Muscle of arm (tissue), 12 donors: ENCODE measurements around the gene WDR59. TPM values are rescaled to one million over a fixed set of nuclear protein-coding genes. Genes with fewer than 3 reads are reported as not detected.
"Not testable (repeated sequence)": the region's sequence is repeated elsewhere in the genome, so short reads cannot be mapped to it uniquely, and the experiment has no call there.

ENCODE experiments used
- DNase-seq: peaks from one replicate; pipeline ENCODE4 v3.0.0-alpha.2; 2013
- polyA plus RNA-seq, 12 donors: library from polyadenylated mRNA; unstranded; fragments of 120-200 nt; gene quantifications; one replicate each; pipeline ENCODE4 v1.2.1, GENCODE V29; 2013; ENCODE audit not compliant: insufficient read length in 12 of 12

WDR59 gene
- polyA plus RNA-seq, 12 donors: 37.0 to 84.5 (median 48.7) TPM; not detected in 1

DNA sequence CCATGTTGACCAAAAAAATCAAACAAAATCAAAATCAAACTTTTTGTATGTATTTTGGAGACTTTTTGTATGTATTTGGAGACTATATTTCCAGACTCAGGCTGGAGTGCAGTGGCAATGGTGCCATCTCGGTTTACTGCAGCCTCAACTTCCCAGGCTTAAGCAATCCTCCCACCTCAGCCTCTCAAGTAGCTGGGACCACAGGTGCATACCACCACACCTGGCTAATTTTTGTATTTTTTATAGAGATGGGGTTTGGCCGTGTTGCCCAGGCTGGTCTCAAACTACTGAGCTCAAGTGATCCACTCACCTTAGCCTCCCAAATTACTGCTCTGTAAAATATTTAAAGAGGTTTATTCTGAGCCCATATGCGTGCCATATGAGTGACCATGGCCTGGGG, 4.9 kb upstream of the WDR59 start:
- DNase-seq: not testable (repeated sequence)

DNA sequence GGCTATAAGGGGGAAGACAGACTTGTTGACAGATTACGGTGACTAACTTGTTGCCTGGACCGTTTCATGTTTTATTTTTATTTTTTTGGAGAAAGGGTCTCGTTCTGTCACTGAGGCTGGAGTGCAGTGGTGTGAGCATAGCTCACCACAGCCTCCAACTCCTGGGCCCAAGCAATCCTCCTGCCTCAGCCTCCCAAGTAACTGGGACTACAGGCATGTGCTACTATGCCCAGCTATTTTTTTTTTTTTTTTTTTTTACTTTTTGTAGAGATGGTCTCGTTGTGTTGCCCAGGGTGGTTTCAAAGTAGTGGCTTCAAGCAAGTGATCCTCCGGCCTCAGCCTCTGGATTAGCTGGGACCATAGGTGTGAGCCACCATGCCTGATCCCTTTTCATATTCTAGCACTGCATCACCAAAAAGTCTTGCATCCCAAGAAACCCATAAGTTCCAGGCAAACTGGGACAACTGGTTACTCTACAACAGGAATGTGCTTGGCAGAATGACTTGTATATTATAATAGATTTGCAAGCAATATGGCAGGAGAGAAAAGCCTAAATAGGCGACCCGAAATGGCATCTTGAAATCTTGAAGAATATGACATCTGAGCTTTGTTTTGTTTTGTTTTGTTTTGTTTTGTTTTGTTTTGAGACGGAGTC, 2.2 kb upstream of the WDR59 start:
- no peak for DNase-seq

DNA sequence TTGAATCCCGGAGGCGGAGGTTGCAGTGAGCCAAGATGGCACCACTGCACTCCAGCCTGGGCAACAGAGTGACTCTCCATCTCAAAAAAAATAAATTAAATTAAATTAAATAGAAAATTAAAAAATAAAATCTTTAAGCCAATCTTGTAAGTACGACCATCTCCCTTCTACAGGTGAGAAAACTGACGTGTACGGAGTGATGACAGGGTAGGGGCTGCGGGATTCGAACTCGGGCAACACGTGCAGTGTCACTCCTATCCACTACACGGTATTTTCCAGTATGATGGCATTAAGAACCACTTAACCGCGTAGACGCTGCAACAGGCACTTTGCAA, 762 bp downstream of the WDR59 start:
- no peak for DNase-seq

DNA sequence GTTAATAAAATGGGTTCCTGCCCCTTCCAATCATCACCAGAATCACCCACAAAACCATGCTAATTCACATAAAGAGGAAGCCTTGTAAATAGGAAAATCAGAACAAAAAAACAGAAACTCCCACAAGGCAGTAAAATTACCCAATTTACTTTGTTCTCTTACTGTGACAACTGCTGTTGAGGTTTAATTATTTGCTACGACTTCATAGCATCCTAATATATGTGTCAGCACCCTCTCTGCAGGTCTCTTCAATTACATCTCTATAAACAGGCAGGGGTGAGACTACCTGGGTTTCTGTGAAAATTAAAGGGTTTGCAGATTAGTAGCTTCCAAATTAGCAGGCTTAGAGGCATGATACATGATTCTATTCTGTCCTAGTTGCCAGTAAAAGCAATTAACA, 2.7 kb downstream of the WDR59 start:
- no peak for DNase-seq

DNA sequence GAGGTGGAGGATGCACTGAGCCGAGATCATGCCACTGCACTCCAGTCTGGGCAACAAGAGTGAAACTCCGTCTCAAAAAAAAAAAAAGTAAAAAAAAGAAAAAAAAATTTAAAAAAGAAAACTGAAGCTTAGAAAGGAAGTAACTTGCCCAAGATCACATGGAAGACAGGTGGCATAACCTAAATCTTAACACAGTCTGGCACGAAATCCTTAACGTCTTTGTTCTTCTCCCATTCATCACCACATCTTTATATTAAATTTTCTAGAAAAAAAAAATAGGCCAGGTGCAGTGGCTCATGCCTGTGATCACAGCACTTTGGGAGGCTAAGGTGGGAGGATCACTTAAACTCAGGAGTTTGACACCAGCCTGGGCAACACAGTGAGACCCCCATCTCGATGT, 9.3 kb downstream of the WDR59 start:
- no peak for DNase-seq

DNA sequence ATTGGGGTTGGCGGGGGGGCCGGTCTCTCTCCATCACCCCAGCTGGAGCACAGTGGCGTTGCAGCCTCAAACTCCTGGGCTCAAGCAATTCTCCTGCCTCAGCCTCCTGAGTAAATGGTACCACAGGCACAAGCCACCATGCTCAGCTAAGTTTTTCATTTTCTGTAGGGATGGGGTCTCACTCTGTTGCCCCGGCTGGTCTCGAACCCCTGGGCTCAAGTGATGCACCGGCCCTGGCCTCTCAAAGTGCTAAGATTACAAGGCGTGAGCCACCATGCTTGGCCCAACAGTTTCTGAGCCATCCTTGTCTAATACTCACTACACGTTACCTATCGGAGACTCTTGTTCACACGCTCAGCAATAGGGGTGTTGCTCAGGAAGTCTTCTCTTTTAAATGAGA, 11.6 kb downstream of the WDR59 start:
- no peak for DNase-seq

DNA sequence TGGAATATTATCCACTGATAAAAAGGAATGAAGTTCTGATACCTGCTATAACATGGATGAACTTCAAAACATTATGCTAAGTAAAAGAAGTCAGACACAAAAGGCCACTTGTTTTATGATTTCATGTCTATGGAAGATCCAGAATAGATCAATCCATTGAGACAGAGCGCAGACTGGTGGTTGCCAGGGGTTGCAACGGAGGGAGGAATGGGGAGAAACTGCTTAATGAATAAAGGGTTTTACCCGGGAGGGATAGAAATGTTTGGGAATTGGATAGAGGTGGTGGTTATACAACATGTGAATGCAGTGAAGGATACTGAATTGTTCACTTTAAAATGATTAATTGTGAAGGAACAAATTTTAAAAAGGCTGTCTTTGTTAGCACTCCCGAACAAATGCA, 30.2 kb downstream of the WDR59 start:
- no peak for DNase-seq

DNA sequence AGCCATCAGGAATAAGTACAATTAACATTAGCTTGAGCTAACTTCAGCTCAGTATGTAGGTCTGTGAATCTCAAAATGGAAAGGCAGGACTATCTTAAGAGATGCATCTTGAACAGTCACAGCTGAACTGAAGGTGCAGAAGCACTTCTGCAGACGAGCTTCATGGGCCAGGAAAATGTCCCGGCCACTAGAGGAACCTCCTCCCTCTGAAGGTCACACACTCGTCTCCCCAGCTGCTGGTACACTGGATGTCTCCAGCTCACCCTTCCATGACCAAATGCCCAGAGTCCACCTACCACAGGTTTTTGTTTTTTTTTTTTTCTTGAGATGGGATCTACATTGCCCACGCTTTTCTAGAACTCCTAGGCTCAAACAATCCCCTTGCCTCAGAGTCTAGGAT, 33.2 kb downstream of the WDR59 start:
- DNase-seq: no peak

DNA sequence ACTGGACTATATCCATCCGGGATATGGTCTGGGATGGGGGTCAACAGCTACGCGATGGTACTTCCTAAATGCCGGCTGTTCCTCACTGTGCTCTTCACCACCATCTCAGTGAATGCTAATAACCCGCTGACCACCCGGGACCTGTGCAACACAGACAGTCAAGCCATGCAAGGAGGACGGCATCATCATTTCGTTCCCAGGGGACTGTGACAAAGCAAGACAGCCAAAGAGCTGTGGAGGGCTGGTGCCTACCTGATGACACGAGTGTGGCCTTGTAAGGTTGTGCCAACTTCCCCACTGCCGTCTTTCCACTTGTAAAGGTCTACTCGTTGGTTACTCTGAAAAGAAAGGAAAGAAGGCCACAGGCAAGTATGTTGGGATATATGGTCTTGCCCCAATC, 33.7 kb downstream of the WDR59 start:
- DNase-seq: no peak

DNA sequence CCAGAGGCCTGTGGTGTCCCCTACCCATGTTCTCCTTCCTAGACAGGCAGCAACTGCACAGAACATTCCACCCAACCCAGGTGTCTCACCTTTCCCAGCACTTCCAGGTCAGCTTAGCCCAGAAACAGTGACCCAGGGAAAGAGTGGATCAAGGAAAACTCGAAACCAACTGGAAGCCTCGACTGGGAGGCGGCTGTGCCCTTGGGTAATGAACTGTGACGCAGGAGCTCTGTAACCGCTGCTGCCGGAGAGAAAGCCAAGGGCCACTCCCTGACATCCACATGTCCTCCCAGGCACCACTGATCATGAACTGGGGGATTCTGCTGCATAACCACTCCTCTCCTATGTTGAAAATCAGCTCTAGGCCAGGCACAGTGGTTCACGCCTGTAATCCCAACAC, 34.4 kb downstream of the WDR59 start:
- DNase-seq: no peak

DNA sequence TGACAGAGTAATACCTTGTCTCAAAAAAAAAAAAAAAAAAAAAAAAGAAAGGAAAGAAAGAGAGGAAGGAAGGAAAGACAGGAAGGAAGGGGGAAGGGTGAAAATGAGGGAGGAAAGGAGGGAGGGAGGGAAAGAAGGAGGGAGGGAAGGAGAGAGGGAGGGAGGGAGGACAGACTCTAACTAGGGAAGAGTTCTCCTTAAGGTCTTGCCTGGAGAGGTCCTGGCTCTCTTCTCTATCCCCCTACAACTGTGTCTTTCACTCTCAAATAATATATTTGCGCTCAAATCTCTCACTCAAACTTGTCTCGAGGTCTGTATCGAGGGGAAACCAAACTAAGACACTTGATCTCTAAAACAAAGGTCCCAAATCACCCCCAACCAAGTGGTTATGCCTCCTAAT, 35.6 kb downstream of the WDR59 start:
- no peak for DNase-seq

DNA sequence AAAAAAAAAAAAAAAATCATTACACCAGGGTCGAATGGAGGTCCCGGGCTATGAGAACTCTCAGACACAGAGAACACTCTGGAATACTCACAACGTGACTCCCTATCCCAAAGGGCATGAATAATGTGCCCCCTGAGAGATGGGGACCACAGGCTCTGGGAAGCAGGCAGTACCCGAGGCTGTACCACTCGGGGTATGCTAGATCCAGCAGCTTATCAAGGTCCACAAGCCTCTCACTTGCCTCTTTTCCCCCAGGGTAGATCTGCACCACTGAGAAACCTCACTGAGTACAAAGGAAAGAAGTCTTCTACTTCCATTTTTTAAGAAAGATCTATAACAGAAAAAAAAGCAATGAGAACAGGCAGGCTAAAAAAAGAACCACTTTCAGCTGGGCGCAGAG, 40.5 kb downstream of the WDR59 start:
- DNase-seq: no peak

DNA sequence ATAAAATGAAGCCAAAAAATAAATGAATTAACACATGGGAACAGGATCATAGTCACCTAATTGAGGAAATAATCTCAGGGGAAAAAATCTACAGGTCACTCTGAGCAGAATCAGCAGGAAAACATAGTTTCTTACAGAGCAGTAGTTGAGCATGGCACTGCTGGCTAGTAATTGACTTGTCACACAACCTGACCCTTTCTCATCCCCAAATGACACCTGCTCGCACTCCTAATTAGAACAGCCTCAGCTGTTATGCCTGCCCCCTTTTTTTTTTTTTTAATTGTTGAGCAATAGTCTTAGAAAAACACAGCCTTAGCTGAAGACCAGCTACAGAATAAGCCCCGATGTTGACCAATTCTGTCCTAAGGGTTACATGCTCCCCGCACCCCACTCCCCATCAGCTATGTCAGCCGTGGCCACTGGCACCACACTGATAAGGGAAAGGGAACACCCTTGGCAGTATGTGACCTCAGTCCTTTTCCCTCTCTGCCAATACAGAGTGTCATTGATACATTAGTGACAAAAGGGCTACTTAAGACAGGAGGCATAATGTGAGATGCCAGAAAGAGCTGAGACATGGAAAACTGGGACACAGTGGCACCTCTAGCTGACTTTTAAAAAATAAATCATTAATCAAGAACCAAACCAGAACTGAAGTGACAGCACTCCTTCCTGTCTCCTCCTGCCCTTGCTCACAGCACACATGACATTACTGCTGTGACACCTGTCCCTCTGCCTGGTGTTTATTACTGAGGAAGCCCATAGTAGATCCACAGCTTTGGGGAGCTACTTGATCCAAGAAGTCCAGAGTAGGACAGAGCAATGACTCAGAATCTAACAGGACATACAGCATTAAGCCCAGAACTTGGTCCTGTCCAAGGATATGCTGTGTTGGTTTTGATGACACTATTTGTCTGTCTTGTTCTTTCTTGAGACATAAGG, 41.7 kb downstream of the WDR59 start:
- DNase-seq: no peak

DNA sequence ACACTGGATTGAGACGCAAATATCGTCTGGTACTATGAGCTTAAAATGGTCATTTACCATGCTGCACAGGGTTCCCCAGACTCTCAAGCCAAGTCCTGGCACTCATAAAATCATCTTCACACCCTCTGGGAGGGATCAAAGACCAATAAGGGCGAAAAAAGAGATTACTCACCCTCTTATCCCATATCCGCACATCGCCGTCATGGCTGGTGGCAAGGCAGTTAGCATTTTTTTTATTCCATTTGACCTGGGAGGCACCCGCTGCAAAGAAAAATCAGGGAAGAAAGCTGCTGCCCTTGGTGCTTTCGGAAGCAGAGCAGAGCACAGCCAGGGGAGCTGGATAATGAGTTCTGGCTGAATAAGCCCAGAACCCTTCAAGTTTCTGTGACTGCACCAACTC, 42.4 kb downstream of the WDR59 start:
- no peak for DNase-seq

DNA sequence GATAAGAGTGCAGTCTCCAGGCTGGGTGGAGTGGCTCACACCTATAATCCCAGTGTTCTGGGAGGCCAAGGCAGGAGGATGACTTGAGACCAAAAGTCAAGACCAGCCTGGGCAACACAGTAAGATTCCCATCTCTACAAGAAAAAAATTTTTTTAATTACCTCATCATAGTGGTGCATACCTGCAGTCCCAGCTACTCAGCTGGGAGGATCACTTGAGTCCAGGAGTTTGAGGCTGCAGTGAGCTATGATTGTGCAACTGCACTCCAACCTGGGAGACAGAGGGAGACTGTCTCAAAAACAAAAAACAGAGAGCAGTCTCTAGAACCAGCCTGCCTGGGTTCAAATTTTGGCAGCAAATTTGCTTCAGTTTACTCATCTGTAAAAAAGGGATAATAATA, 45.2 kb downstream of the WDR59 start:
- DNase-seq: no peak

DNA sequence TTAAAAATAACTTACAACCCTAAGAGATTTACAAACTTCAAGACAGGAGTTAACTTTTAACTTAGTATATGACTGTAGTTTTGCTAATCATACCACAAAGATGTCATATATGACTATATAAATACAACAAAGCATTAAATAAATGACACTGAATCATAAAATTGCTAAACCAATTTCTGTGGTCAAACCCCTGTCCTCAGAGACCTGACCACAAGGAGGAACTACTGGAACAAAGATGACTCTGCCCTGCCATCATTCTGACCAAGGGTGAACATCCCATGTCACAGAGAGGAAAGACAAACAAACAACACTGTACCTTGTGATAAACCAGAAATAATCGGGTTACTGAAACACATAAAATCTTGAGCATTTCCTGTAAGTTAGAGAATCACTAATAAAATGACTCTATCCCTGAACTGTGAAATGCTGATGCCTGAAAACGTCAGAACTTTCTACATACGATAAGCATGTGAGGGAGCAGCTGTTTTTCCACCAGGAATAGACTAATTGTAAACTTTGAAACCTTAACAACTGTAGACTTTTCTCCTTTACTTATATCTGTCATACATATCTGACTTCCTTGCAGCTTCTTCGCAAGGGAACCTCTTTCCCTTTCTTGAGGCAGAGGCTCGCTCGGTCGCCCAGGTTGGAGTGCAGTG, 47.9 kb downstream of the WDR59 start:
- no peak for DNase-seq

DNA sequence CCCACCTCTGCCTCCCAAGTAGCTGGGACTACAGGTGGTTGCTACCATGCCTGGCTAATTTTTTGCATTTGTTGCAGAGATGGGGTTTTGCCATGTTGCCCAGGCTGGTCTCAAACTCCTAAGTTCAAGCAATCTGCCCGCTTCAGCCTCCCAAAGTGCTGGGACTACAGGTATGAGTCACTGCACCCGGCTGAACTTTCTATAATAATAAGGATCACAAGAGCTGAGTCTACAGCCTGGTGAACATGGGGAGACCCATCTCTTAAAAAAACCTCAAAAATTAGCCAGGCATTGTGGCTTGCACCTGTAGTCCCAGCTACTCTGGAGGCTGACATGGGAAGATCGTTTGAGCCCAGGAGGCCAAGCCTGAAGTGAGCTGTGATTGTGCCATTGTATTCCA, 53.5 kb downstream of the WDR59 start:
- DNase-seq: no peak

DNA sequence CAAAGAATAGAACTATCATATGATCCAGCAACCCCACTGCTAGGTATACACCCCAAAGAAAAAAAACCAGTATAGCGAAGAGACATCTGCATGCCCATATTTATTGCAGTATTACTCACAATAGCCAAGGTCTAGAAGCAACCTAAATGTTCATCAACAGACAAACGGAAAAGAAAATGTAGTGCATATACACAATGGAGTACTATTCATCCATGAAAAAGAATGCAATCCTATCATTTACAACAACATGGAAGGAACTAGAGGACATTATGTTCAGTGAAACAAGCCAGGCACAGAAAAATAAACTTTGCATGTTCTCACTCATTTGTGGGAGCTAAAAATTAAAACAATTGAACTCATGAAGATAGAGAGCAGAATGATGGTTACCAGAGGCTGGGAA, 55.3 kb downstream of the WDR59 start:
- DNase-seq: no peak

DNA sequence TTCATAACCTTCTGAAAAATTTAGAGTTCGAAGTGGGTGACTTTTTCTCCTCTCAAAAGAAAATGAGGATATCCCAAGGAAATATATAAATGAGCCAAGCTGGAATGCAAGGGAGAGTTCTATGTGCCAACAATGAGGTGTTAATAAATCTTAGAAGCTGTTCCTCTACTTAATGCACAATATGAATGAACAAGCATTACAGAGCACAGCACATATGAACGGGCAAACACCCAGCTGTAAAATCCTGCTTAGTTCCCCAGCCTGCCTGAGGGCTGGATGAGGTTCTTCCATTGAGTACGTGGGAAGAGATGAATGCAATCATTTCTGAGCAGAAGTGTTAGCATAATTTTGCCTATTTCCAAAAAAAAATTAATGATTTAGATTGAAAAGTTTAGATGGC, 58.1 kb downstream of the WDR59 start:
- DNase-seq: no peak

DNA sequence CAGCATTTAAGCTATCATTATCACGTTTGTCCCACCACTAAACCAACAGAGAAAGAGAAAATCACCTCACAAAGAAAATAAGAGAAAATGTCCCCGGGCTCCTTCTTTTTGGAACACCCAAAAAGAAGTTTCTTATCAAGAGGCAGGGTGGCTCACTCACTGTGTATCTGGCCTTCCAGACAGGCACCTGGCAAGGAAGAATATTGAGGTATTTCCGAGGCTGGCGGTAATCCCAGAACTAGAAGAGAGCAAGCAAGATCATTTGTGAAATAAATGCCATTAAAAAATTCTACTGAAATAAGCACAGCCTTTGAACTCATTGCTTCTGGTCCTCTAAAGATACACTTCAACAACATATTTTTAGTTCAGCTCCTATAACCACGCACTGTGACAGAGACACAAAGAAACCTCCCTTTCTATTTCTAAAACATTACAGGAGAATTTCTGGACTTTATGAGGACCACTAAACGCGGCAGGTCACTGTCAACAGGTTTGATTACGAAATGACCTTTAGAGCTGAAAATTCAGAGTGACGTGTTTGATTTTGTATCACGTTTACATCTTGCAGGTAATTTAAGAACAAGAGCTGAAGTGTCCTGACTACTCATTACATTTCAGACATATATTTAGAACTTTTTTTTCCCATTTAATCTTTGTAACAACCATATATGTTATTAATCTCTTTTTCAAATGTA, 61.0 kb downstream of the WDR59 start:
- no peak for DNase-seq

DNA sequence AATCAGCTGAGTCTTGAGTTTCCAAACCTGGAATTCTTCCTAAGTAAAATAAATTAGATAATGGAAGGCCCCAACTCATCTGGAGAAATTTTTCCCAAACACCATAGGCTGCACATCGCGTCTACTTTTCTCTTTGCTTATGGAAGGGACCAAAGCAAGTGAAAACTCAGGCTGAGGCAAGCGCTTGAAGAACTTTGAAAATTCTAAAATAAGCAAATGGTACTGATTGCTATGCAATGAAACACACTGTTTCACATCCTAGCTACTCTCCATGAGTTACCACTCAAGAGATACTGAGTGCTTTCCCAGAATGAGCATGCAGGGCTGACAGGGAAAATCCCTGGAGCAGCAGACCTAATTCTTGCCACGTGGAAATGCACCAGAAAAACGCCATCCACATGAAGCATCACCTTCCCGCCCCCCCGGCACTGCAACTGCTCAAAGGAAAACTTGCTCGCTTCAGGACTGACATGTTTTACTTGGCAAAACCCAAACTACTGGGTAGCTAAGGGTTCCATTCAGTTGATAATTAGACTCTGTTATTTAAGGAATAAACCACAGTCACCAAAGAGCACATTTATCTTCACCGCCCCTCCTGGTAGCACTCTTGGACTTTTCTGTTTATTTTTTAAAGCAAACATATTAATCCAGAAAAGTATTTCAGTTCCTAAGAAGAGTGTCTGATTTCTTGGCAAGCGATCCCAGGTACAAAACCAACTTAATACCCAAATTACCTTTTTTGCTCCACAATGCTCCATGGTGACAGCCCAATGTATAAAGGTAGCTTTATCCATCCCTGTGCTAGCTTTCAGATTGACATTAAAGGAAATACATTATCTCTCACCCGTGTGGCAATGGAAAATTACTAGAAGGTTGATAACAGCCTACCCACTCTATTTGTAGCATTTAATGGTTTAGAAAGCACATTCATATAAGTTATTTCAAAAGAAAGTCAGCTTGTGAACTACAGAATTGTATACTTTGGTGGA, 62.5 kb downstream of the WDR59 start:
- peak; percentile 10 for DNase-seq
